OCI-LY7 (cell line): ENCODE results near the gene RELN.

Source experiments
- EZH2phosphoT487 ChIP-seq: fragments of 200-600 bp; sonication (generic); IDR thresholded peaks from 2 replicates; pipeline ENCODE4 v1.6.1; 2018; ENCODE audit warnings: low read depth, borderline replicate concordance, mild to moderate bottlenecking, mixed run types, antibody characterized with exemption, low read length, moderate library complexity, mixed read lengths
- TF ChIP-seq, protein P1 (sequence below): fragments of 200-600 bp; sonication (generic); conservative IDR thresholded peaks from 2 replicates; pipeline ENCODE4 v1.5.1; 2014; ENCODE audit warnings: mild to moderate bottlenecking, antibody characterized with exemption, low read length, moderate library complexity, mixed read lengths

- TF ChIP-seq, protein P1, sequence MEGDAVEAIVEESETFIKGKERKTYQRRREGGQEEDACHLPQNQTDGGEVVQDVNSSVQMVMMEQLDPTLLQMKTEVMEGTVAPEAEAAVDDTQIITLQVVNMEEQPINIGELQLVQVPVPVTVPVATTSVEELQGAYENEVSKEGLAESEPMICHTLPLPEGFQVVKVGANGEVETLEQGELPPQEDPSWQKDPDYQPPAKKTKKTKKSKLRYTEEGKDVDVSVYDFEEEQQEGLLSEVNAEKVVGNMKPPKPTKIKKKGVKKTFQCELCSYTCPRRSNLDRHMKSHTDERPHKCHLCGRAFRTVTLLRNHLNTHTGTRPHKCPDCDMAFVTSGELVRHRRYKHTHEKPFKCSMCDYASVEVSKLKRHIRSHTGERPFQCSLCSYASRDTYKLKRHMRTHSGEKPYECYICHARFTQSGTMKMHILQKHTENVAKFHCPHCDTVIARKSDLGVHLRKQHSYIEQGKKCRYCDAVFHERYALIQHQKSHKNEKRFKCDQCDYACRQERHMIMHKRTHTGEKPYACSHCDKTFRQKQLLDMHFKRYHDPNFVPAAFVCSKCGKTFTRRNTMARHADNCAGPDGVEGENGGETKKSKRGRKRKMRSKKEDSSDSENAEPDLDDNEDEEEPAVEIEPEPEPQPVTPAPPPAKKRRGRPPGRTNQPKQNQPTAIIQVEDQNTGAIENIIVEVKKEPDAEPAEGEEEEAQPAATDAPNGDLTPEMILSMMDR: no peak
- TF ChIP-seq EZH2phosphoT487: no peak
These were observed 359.1 kb downstream of the RELN start for GRCh38 chr7:103630318-103630717.
